ENCODE results near the gene RAPGEF6. TPM values are rescaled to one million over a fixed set of nuclear protein-coding genes. Genes with fewer than 3 reads are reported as not detected.
A peak's percentile ranks its signal among the peaks of the same experiment; 100 is the strongest.
"Not testable (repeated sequence)": the region's sequence is repeated elsewhere in the genome, so short reads cannot be mapped to it uniquely, and the experiment has no call there.

RAPGEF6 gene
- polyA plus RNA-seq, 3 donors from 2014 or later, result 9.7 to 17.5 (median 14.5) TPM

- peaks cover 14 to 31% of the 10 kb centered on the region in 2 donors for H3K4me1 Mint-ChIP-seq
- H3K36me3 Mint-ChIP-seq, result no peaks in the 10 kb centered on the region
- peak overlapping the region; percentile 92 to 100 (median 94) for H3K4me3 Mint-ChIP-seq
- H3K9me3 Mint-ChIP-seq, result no peaks in the 10 kb centered on the region
- peaks cover 13 to 15% (median 15%) of the 10 kb centered on the region in 3 donors for H3K27me3 Mint-ChIP-seq (ENCODE audit: low read depth in 3 of 3)
- H3K27ac Mint-ChIP-seq, result peak overlapping the region; percentile 98 to 99 (median 98)
- no peak for DNase-seq
These were observed 791 bp downstream of the RAPGEF6 start for GRCh38 chr5:131634238-131634637.

DNA sequence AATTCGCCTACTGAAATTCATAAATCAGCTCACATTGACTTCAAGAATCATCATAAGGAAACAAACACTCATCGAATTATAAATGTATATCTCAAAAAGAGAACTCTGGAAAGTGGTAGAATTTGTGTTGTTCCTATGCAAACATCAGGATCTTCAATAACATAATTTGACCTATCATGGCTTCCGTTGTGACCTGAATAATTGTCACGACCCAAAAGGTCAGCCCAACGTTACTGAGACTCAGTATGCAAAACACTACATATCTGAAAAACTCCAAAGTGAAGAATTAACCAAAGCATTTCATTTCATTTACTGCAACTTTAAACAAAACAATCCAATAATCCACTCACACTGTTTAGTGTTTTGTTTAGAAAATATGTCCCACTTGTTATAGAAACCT lies 1.2 kb downstream of the RAPGEF6 start:
- peaks cover 13 to 15% (median 15%) of the 10 kb centered on the region in 3 donors for H3K27me3 Mint-ChIP-seq (ENCODE audit: low read depth in 3 of 3)
- H3K4me1 Mint-ChIP-seq, result peaks cover 14 to 35% of the 10 kb centered on the region in 2 donors
- H3K9me3 Mint-ChIP-seq, result no peaks in the 10 kb centered on the region
- no peak for DNase-seq
- H3K36me3 Mint-ChIP-seq, result peaks cover 0 to 3% (median 0%) of the 10 kb centered on the region in 3 donors
- peak overlapping the region; percentile 92 to 100 (median 94) for H3K4me3 Mint-ChIP-seq
- peak overlapping the region; percentile 98 to 99 (median 98) for H3K27ac Mint-ChIP-seq

DNA sequence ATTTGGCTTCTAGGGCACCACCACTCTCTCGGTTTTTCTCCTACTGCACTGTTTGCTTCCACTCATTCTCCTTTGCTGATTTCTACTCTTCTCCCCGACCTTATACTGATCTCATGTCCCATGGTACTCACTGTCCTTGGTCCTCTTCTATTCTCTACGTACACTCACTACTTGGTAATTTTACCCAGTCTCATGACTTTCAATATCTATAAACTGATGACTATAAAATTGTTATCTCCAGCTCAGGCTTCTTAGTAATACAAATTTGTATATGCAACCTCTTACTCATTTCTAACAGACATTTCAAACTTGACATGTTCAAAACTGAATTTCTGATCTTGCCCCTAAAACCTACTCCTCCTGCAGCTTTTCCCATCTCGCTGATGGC lies 4.1 kb downstream of the RAPGEF6 start:
- H3K27ac Mint-ChIP-seq, result no peak overlapping the region
- peaks cover 20 to 39% of the 10 kb centered on the region in 2 donors for H3K4me1 Mint-ChIP-seq
- no peaks in the 10 kb centered on the region for H3K9me3 Mint-ChIP-seq
- H3K36me3 Mint-ChIP-seq, result peaks cover 0 to 4% (median 3%) of the 10 kb centered on the region in 3 donors
- peaks cover 13 to 15% (median 15%) of the 10 kb centered on the region in 3 donors for H3K27me3 Mint-ChIP-seq (ENCODE audit: low read depth in 3 of 3)
- DNase-seq, result no peak
- no peak overlapping the region for H3K4me3 Mint-ChIP-seq

DNA sequence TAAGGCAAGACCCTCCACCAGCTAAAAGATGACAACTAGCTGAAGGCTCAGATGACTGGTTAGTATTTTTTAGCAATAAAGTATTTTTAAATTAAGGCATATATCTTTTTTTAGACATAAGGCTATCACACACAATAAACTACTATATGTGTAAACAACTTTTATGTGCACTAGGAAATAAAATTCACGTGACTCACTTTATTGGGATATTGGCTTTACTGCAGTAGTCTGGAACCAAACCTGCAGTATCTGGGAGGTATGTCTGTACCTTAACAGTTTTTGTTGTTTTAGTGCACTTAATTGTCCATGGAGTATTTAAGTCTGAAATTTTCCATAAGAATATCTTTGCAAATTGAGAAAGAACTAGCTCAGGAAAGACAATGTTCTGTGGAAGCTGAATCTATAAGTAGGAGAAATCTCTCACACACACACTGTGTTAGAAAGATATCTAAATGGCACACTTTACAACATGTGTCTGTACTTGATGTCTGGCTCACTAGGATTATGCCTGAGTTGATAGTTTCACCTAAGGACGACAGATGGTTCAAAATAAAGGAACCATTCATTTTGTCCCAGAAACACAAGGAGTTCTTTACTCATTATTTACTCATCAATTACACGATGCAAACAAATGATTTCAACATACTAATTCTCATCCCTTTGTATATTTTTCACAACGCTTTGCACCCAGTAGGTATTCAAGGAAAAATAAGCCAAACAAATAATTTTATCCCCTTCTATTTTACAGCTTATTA lies 4.6 kb downstream of the RAPGEF6 start:
- Mint-ChIP-seq H3K4me3 (no peak overlapping the region), H3K36me3 (peaks cover 0 to 7% (median 3%) of the 10 kb centered on the region in 3 donors), H3K27me3 (ENCODE audit: low read depth in 3 of 3) (peaks cover 9 to 11% (median 9%) of the 10 kb centered on the region in 3 donors), H3K9me3 (no peaks in the 10 kb centered on the region), H3K4me1 (peaks cover 18 to 36% of the 10 kb centered on the region in 2 donors), H3K27ac (peak overlapping the region in 1 of 6 donors; percentile 47)
- no peak for DNase-seq

DNA sequence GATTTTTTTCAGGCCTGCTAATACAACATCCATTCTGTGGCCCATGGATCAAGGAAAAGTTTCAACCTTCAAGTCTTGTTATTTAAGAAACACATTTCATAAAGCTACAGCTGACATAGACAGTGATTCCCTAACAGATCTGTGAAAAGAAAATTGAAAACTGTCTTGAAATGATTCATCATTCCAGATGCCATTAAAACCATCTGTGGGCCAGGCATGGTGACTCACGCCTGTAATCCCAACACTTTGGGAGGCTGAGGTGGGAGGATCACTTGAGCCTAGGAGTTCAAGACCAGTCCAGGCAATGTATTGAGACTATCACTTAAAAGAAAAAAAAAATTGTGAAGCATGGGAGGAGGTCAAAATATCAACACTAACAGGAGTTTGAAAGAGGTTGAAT lies 6.0 kb downstream of the RAPGEF6 start:
- Mint-ChIP-seq H3K9me3 (no peaks in the 10 kb centered on the region), H3K27me3 (ENCODE audit: low read depth in 3 of 3) (no peaks in the 10 kb centered on the region), H3K4me3 (peak overlapping the region in 1 of 5 donors; percentile 8), H3K36me3 (peaks cover 0 to 7% (median 5%) of the 10 kb centered on the region in 3 donors), H3K4me1 (peaks cover 24 to 33% of the 10 kb centered on the region in 2 donors), H3K27ac (peak overlapping the region in 5 of 6 donors; percentile 4 to 44 (median 34))
- no peak for DNase-seq

DNA sequence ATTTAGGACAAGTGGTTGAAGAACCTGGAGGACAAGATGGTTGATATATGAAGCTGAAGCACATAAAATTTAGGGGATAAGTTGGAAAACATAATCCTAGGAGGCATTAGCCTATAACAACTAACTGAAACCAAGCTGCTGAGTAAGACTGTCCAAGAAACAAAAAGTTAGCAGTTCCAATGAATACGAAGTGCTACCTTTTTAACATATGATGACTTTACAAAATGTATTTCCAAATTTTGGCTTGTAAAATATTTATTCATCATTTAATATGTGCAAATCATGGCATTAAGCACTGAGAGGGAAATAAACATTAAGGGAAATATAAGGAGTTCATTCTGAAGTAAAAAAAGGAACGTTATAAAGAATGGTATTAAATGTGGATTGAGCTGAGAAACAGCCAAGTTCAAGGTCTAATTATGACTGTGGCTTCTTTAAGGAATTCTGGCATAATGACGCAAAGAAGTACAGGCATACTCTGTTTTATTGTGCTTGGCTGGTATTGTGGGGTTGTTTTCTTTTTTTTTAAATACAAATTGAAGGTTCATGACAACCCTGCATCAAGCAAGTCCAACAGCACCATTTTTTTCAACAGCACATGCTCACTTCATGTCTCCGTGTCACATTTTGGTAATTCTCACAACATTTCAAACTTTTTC lies 7.7 kb downstream of the RAPGEF6 start:
- Mint-ChIP-seq H3K27ac (no peak overlapping the region), H3K4me1 (peaks cover 32 to 37% of the 10 kb centered on the region in 2 donors), H3K36me3 (peaks cover 0 to 9% (median 7%) of the 10 kb centered on the region in 3 donors), H3K4me3 (no peak overlapping the region), H3K9me3 (no peaks in the 10 kb centered on the region), H3K27me3 (ENCODE audit: low read depth in 3 of 3) (no peaks in the 10 kb centered on the region)
- DNase-seq, result no peak

GRCh38 chr5:131622633-131623032 lies 12.4 kb downstream of the RAPGEF6 start:
- H3K4me3 Mint-ChIP-seq, result no peak overlapping the region
- no peaks in the 10 kb centered on the region for H3K27me3 Mint-ChIP-seq (ENCODE audit: low read depth in 3 of 3)
- H3K4me1 Mint-ChIP-seq, result peaks cover 42 to 71% of the 10 kb centered on the region in 2 donors
- no peaks in the 10 kb centered on the region for H3K9me3 Mint-ChIP-seq
- DNase-seq, result no peak
- H3K27ac Mint-ChIP-seq, result no peak overlapping the region
- H3K36me3 Mint-ChIP-seq, result peaks cover 0 to 9% (median 3%) of the 10 kb centered on the region in 3 donors

DNA sequence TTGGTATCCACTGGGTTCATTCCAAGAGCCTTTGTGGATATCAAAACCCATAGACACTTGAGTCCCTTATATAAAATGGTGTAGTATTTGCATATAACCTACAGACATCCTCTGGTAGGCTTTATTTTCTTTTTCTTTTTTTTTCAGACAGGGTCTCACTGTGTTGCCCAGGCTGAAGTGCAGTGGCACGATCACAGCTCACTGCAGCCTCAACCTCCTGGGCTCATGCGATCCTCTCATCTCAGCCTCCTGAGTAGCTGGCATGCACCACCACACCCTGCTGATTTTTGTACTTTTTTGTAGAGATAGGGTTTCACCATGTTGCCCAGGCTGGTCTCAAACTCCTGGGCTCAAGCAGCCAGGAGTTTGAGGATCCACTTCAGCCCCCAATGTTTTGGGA lies 13.9 kb downstream of the RAPGEF6 start:
- not testable (repeated sequence) for H3K9me3 Mint-ChIP-seq; H3K4me3 Mint-ChIP-seq; DNase-seq; H3K27ac Mint-ChIP-seq; H3K27me3 Mint-ChIP-seq (ENCODE audit: low read depth in 3 of 3); H3K36me3 Mint-ChIP-seq
- peaks cover 49 to 74% of the 10 kb centered on the region in 2 donors for H3K4me1 Mint-ChIP-seq

- H3K9me3 Mint-ChIP-seq, result no peaks in the 10 kb centered on the region
- peaks cover 0 to 2% (median 0%) of the 10 kb centered on the region in 3 donors for H3K27me3 Mint-ChIP-seq (ENCODE audit: low read depth in 3 of 3)
- H3K36me3 Mint-ChIP-seq, result peaks cover 0 to 5% (median 0%) of the 10 kb centered on the region in 3 donors
- H3K4me3 Mint-ChIP-seq, result no peak overlapping the region
- no peak for DNase-seq
- H3K27ac Mint-ChIP-seq, result peak overlapping the region in 3 of 6 donors; percentile 29 to 73 (median 53)
- peaks cover 55 to 83% of the 10 kb centered on the region in 2 donors for H3K4me1 Mint-ChIP-seq
These were observed 15.9 kb downstream of the RAPGEF6 start for GRCh38 chr5:131619102-131619501.

DNA sequence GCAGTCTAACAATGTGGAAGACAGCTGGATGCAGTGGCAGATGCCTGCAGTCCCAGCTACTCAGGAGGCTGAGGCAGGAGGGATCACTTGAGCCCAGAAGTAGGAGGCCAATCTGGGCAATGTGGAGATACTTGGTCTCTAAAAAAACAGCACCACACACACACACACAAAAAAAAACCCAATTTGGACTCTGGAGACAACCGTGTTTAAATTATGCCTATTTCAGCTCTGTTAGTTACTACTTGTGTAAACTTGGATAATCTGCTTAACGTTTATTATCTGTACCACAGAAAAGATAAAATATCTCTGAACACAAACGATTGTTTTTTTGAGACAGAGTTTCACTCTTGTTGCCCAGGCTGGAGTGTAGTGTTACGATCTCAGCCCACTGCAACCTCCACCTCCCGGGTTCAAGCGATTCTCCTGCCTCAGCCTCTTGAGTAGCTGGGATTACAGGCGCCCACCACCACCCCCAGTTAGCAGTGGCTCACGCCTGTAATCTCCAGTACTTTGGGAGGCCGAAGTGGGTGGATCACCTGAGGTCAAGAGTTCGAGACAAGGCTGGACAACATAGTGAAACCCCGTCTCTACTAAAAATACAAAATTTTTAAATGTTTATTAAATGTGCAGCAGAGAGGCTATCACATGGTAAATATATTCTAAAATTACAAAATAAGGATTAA lies 17.7 kb downstream of the RAPGEF6 start:
- Mint-ChIP-seq H3K4me1 (peaks cover 58 to 68% of the 10 kb centered on the region in 2 donors), H3K27me3 (ENCODE audit: low read depth in 3 of 3) (peaks cover 0 to 2% (median 0%) of the 10 kb centered on the region in 3 donors), H3K4me3 (no peak overlapping the region), H3K9me3 (no peaks in the 10 kb centered on the region), H3K27ac (peak overlapping the region in 2 of 6 donors; percentile 25 to 40), H3K36me3 (no peaks in the 10 kb centered on the region)
- DNase-seq, result no peak

DNA sequence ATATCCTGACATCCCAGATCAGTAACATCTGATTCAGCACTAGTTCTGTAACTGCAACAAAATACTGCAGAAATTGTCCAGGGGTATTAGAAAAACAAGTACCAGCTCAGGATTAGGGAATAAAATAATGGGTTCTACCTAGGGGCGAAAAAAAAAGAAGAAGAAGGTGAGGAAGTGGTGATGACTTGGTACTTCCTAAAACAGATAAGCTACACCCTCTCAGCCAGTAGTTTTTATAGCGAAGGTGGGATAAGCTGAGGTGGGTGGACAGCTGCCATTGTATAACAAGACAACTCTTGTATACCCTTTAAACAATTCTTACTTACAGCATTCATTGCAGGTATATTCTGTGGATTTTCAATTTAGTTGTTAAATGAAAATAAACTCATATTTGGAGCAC lies 19.1 kb downstream of the RAPGEF6 start:
- Mint-ChIP-seq H3K27ac (no peak overlapping the region), H3K36me3 (no peaks in the 10 kb centered on the region), H3K9me3 (no peaks in the 10 kb centered on the region), H3K27me3 (ENCODE audit: low read depth in 3 of 3) (peaks cover 0 to 2% (median 0%) of the 10 kb centered on the region in 3 donors), H3K4me1 (peaks cover 53 to 62% of the 10 kb centered on the region in 2 donors), H3K4me3 (no peak overlapping the region)
- no peak for DNase-seq

- Mint-ChIP-seq H3K4me1 (peaks cover 55 to 71% of the 10 kb centered on the region in 2 donors), H3K36me3 (no peaks in the 10 kb centered on the region), H3K4me3 (no peak overlapping the region), H3K27ac (no peak overlapping the region), H3K9me3 (no peaks in the 10 kb centered on the region), H3K27me3 (ENCODE audit: low read depth in 3 of 3) (peaks cover 0 to 2% (median 0%) of the 10 kb centered on the region in 3 donors)
- DNase-seq, result no peak
These were observed 21.6 kb downstream of the RAPGEF6 start for GRCh38 chr5:131613423-131613822.

DNA sequence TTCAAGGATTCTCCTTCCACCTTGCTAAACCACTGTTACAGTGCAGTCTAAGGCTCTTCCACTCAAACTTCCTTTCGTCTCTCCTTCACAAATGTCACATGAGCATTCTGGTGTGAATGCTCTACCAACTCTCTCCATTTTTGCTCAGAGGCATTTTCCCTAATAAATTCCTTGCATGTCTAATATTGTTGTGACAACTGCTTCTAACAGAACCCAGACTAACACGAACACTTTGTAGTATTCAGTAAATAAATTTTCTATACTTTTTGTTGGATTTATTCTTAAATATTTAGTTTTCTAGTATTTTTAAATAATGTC lies 24.0 kb downstream of the RAPGEF6 start:
- Mint-ChIP-seq H3K4me3 (no peak overlapping the region), H3K4me1 (peaks cover 49 to 66% of the 10 kb centered on the region in 2 donors)

More for the DNA sequence above, 24.0 kb downstream of the RAPGEF6 start:
- H3K27ac Mint-ChIP-seq, result no peak overlapping the region
- H3K9me3 Mint-ChIP-seq, result no peaks in the 10 kb centered on the region
- DNase-seq, result no peak
- peaks cover 0 to 2% (median 0%) of the 10 kb centered on the region in 3 donors for H3K27me3 Mint-ChIP-seq (ENCODE audit: low read depth in 3 of 3)
- H3K36me3 Mint-ChIP-seq, result no peaks in the 10 kb centered on the region

Measured in immature natural killer cell (primary cell).